Urothelium cell line (cell line): Measurements from ENCODE around the gene ARHGEF6.
A peak's percentile ranks its signal among the peaks of the same experiment; 100 is the strongest.
"Not testable (repeated sequence)": the region's sequence is repeated elsewhere in the genome, so short reads cannot be mapped to it uniquely, and the experiment has no call there.

Source experiments
- DNase-seq: peaks from one replicate; pipeline ENCODE4 v3.0.0; 2011; ENCODE audit warnings: low spot score, mixed read lengths
- FAIRE-seq: peaks from 2 replicates; lab custom pipeline; 2011; peaks lifted over from hg19 to GRCh38; lab: Jason Lieb, UNC

The ARHGEF6 gene

DNA sequence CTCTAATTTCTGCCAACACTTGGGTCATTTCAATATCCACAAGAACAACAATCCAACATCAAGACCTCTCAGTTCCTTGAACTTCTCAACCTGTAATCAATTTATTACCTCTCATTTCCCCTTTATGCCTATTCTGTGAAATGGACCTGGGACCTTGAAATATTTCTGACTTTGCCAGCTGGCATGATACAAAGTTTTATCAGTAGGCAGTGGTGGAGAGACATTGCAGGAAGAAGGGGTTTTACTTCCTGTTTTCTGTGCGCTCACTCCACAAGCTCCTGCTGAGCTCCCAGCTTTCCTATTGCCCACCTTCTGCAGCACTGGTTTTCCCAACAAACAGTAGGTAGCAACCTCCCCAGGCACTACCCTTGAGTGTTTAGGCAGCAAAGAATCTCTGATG, 3.5 kb upstream of the ARHGEF6 start:
- no peak for FAIRE-seq
- no peak for DNase-seq

DNA sequence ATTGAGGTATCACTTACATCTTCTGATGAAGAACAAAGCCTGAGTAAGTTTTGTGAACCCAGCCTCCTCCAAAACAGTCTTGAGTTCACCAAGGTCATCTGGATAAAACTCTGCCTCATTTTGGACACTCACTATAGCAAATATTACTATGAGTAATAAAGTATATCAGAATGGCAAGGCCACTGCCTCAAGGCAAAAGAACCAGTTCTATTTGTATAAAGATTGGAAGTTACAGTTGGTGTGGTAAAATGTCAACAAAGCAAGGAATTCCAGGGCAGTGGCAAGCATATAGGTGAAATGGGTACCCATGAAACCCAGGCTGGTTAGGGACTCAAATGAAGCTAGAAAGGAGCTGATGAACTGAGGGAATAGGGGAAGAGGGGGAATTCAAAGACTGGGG, 2.4 kb upstream of the ARHGEF6 start:
- no peak for DNase-seq

DNA sequence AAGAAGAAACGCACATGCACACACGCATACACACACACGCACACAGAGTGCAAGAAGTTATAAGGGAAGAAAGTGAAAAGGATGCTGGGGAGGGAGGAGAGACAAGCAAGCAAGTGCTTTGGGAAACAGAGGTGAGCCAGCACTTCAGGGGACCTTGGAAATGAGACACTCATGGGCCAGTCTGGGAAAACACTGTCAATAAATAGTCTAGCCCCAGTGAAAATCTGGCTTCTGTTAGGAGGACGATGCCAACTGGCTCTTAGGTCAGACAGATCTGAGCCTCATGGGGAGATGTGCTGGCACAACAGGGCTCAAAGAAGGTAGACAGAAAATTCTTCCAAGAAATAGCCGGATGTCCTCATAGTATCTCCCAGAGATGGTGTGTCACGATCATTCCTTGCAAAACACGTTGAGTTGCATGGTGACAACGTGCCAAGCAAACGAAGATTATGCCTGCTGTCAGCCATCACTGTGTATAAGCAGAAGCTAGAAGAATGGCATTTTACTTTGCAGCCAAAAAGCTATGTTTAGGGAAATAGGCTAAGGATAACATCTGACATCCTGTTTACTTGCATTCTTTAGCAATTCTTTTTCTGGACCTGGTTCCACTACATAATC, 557 bp upstream of the ARHGEF6 start:
- no peak for FAIRE-seq
- no peak for DNase-seq

More for the DNA sequence above, 2.4 kb upstream of the ARHGEF6 start:
- no peak for FAIRE-seq

DNA sequence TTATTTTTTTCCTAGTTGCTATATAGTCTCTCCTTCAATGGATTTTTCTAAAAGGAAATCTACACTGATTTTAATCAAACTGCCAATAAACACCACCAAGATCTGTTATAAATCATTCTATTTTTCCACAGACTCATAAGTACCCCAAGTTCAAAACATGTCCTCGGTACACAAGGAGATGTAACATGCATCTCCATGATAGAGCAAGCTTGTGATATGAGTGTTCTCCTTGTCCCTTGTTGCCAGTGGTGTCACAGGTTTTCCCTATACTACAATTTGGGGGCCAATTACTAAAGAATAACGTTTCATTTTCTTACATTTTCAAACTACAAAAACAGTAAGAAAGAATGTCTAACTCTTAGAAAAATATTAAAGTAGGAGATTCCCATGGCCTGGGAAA, 491 bp downstream of the ARHGEF6 start:
- no peak for FAIRE-seq
- no peak for DNase-seq

GRCh38 chrX:136779346-136779781, 1.4 kb downstream of the ARHGEF6 start:
- DNase-seq (no peak), FAIRE-seq (no peak)

- FAIRE-seq (no peak), DNase-seq (no peak)
Measured at GRCh38 chrX:136778916-136779315, 1.8 kb downstream of the ARHGEF6 start.

- DNase-seq: no peak
- FAIRE-seq: no peak
Measured at GRCh38 chrX:136778020-136778419, 2.7 kb downstream of the ARHGEF6 start.

DNA sequence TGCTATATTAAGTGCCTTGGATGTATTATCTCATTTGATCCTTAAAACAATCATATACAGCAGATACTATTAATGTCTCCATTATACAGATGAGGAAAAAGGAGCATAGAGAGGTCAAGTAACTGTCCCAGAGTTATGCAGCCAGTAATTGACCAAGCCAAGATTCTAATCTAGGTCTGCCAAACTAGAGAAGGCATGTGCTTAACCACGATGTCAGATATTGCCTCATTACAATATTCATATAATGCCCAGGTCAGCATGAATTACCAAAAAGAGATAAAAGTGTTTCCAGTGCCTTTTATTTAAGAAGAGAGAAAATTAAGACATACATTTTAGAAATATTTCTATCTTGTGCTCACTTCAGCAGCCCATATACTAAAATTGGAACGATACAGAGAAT, 7.1 kb downstream of the ARHGEF6 start:
- DNase-seq (no peak), FAIRE-seq (no peak)

- not testable (repeated sequence) for DNase-seq, FAIRE-seq
Measured at GRCh38 chrX:136771869-136772268, 8.9 kb downstream of the ARHGEF6 start.

GRCh38 chrX:136768469-136769084, 12.2 kb downstream of the ARHGEF6 start:
- no peak for FAIRE-seq
- peak; percentile 29 for DNase-seq

GRCh38 chrX:136767104-136767941, 13.4 kb downstream of the ARHGEF6 start:
- DNase-seq: peak; percentile 60
- no peak for FAIRE-seq

DNA sequence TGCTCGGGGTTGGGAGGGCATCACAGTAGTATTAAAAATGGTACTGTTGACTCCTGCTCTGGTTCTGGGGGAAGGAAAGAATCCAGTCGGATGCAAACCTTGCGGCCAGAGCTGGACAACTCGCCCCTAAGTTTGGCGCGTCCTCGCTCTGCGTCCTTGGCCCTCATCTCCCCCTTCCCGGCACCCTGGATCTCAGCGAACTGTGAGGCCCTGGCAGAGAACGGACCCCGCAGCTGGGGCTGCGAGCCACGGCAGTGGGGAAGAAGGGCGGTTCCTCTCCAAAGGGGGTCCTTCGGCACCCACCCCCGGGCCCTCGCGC, 14.0 kb downstream of the ARHGEF6 start:
- no peak for FAIRE-seq
- peak; percentile 3 for DNase-seq

- FAIRE-seq (no peak), DNase-seq (no peak)
Measured at GRCh38 chrX:136765821-136766356, 14.8 kb downstream of the ARHGEF6 start.

GRCh38 chrX:136764206-136764605, 16.5 kb downstream of the ARHGEF6 start:
- FAIRE-seq: no peak
- no peak for DNase-seq

GRCh38 chrX:136762820-136763452, 17.8 kb downstream of the ARHGEF6 start:
- DNase-seq (no peak), FAIRE-seq (no peak)

DNA sequence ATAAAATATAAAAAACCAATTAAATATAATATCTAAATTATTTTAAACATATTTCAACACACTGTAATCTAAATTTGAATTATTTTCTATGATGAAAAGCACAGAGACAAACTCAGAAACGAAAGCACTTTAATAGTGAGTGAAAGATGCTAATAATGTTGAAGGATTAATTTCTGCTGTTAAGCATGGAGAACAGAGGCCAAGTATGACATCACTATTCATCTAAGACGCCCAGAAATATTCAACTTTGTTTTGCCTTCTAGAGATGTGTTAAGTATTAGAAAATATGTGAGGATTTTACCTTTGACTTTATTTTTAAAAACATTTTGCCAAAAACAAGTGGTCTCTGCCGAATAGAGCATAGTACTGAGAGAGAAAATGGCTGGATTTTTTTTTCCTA, 19.3 kb downstream of the ARHGEF6 start:
- DNase-seq (no peak), FAIRE-seq (no peak)

- DNase-seq: no peak
- no peak for FAIRE-seq
Measured at GRCh38 chrX:136759968-136760367, 20.8 kb downstream of the ARHGEF6 start.

DNA sequence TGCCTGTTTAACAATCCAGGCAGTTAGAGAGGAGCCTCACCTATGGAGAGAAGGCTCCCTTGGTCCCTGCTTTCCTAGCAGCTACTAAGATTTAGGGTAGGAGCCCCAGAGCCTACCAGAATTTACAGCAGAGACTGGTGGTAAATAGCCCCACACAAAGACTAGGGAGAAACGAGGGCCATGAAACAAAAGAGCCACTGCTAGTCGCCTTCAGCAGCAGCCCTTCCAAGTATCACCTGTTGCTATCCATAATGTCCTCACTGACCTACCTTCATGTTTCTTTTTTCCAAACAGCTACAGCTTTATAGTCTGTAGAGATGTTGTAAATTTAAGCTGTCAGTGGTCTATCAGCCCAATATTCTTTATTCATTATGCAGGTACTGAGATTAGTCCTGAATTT, 25.3 kb downstream of the ARHGEF6 start:
- DNase-seq (no peak), FAIRE-seq (no peak)

DNA sequence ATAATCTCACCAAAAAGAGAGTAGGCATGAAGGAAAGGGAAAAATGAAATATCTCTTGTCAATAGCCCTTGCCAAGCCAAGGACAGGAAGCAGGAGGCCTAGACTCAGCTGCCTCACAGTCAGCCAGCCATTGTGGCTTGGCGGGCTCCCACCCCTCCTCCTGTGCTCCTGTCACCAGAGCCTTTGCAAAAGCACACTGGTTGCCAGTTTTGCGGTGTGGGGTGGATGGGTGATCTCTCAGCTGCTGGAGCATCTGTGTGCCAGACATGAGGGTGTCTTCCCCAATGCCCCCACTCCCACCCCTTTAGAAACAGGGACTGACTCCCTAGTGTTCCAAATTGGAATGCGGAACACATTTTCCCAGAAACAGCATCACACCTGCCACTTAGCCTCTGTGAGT, 26.1 kb downstream of the ARHGEF6 start:
- FAIRE-seq (no peak), DNase-seq (no peak)

DNA sequence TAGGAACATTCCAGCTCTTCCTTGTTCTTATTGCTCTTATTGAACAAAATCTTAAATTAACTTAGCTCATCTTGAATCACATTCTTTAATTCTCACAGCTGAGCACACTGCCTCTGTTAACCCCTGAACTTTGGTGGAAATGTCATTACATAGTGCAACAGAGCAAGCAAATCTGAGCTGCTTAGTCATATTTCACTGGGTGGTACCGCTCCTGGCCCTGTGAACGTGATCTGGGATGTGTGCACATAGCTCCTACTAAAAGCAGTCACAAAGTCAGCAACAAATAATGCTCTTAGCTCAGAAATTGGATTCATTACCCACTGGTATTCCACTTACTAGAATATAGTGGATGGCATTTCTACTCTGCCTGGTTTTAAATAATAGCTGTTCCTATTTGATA, 27.9 kb downstream of the ARHGEF6 start:
- FAIRE-seq (no peak), DNase-seq (no peak)

DNA sequence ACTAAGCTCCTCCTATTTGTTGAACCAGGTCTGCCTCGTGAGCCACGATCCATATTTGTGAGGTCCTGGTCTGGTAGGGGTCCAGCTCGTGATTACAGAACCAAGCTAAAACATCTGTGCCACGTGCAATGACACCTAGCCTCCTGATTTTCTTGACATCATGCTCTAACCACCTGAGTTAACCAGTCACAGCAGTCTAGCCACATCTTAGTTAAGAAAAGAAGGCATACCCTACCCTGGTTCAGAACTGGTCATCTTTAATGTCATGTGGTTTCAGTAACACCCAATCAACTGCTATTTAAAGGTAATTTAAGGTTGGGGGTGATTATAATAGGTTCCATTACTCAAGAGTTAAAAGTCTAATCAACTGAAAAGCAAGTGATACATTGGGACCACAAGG, 28.4 kb downstream of the ARHGEF6 start:
- FAIRE-seq (no peak), DNase-seq (no peak)
